ENCODE results near the gene TXNRD2.

TXNRD2 gene

GRCh38 chr22:19966908-19967750 lies 25.5 kb upstream of the TXNRD2 start:
- DNase-seq: no peak
- no peak for TF ChIP-seq GATA1 (IDR thresholded peaks at IDR 0.05; ENCODE audit: low read depth, low read length)
- no peak for TF ChIP-seq POLR2A (IDR thresholded peaks at IDR 0.05; ENCODE audit: low read length)

DNA sequence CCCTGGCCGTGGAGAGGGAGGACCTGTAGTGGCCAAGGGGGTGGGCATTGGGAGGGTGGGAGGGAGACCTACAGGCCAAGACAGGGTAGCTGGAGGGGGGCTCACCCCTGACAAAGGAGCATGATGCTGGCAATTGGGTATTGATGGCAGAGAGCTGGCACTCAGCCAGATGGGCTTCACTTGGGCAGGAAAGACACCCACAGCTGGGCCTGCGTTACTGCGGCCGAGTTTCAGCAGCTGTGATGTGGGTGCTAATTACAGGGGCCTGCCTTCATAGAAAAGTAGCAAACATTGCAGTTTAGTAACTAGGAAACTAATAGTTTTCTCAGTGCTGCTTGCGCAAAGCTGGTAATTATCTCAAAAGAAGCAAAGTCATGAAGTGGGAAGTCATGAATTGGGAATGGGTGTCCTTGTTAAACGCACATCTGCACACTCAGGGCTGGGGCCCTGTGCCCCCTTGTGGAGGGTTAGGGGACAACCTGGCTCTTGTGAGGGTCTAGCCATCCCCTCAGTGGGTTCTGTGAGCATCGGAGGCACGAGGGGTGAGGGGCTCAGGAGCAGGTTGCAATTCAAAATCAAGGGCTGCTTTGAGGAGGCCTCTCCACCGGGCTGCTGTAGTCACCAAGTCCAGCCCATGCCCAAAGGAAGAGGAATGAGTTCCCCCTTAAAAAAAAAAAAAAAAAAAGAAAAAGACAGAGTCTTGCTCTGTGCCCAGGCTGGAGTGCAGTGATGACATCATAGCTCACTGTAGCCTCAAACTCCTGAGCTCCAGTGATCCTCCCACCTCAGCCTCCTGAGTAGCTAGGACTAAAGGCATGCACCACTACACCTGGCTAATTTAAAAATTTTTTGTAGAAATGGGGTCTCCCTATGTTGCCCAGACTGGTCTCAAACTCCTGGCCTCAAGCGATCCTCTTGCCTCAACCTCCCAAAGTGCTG lies 24.4 kb upstream of the TXNRD2 start:
- TF ChIP-seq POLR2A (IDR thresholded peaks at IDR 0.05; ENCODE audit: low read length): no peak
- no peak for TF ChIP-seq GATA1 (IDR thresholded peaks at IDR 0.05; ENCODE audit: low read depth, low read length)
- peak; percentile 25 to 43 for DNase-seq

GRCh38 chr22:19964701-19965386 lies 23.2 kb upstream of the TXNRD2 start:
- no peak for DNase-seq
- TF ChIP-seq GATA1 (IDR thresholded peaks at IDR 0.05; ENCODE audit: low read depth, low read length): no peak
- TF ChIP-seq POLR2A (IDR thresholded peaks at IDR 0.05; ENCODE audit: low read length): no peak

GRCh38 chr22:19963863-19964642 lies 22.4 kb upstream of the TXNRD2 start:
- DNase-seq: no peak
- TF ChIP-seq GATA1 (IDR thresholded peaks at IDR 0.05; ENCODE audit: low read depth, low read length) (no peak), POLR2A (IDR thresholded peaks at IDR 0.05; ENCODE audit: low read length) (no peak)

DNA sequence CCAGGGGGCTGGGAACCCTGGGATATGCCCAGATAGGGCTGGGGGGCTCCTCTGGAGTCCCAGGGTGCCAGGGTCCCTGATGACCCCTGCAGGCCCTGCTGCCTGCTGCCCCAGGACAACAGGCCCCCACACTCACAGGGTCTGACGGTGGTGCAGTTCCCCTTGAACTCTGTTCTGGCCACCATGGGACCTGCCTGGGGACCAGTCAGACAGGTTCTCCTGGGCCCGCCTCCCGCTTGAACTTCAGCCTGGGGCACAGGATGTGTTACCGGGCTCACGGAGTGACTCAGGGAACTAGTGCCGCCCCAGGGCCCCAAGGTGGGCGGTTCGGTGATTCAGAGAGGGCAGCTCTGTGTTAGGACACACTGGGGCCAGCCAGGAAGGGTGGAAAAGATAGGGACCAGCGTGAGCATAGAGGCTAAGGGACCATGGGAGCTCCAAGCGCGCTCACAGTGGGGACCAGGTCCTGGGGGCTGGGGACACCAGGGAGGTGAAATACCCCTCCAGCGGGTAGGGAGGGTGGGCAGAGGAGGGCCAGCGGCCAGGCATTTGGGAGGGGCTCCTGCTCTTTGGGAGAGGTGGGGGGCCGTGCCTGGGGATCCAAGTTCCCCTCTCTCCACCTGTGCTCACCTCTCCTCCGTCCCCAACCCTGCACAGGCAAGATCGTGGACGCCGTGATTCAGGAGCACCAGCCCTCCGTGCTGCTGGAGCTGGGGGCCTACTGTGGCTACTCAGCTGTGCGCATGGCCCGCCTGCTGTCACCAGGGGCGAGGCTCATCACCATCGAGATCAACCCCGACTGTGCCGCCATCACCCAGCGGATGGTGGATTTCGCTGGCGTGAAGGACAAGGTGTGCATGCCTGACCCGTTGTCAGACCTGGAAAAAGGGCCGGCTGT lies 21.5 kb upstream of the TXNRD2 start:
- TF ChIP-seq GATA1 (IDR thresholded peaks at IDR 0.05; ENCODE audit: low read depth, low read length) (no peak), POLR2A (IDR thresholded peaks at IDR 0.05; ENCODE audit: low read length) (no peak)
- peak in 1 of 2 experiments; percentile 20 for DNase-seq

DNA sequence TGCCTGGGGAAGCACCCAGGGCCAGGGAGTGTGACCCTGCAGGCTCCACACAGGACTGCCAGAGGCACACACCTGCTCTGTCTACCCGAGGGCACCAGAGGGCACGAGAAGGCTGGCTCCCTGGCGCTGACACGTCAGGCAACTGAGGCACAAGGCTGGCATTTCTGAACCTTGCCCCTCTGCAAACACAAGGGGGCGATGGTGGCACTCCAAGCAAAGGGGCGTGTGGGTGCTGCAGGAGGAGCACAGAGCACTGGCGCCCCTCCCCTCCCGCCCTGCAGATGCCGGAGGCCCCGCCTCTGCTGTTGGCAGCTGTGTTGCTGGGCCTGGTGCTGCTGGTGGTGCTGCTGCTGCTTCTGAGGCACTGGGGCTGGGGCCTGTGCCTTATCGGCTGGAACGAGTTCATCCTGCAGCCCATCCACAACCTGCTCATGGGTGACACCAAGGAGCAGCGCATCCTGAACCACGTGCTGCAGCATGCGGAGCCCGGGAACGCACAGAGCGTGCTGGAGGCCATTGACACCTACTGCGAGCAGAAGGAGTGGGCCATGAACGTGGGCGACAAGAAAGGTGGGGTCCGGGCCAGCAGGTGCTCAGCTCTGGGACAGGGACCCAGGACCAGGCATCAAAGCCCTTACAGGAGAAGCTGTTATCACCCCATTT lies 20.8 kb upstream of the TXNRD2 start:
- DNase-seq: peak; percentile 89 to 91

GRCh38 chr22:19961868-19962245 lies 20.2 kb upstream of the TXNRD2 start:
- no peak for TF ChIP-seq POLR2A (IDR thresholded peaks at IDR 0.05; ENCODE audit: low read length)
- TF ChIP-seq GATA1 (IDR thresholded peaks at IDR 0.05; ENCODE audit: low read depth, low read length): no peak
- DNase-seq: no peak

More for the DNA sequence above, 20.8 kb upstream of the TXNRD2 start:
- TF ChIP-seq GATA1 (IDR thresholded peaks at IDR 0.05; ENCODE audit: low read depth, low read length): no peak
- TF ChIP-seq POLR2A (IDR thresholded peaks at IDR 0.05; ENCODE audit: low read length): no peak

GRCh38 chr22:19961201-19961580 lies 19.6 kb upstream of the TXNRD2 start:
- DNase-seq: no peak
- TF ChIP-seq POLR2A (IDR thresholded peaks at IDR 0.05; ENCODE audit: low read length) (no peak), GATA1 (IDR thresholded peaks at IDR 0.05; ENCODE audit: low read depth, low read length) (no peak)

- no peak for DNase-seq
- TF ChIP-seq GATA1 (IDR thresholded peaks at IDR 0.05; ENCODE audit: low read depth, low read length) (no peak), POLR2A (IDR thresholded peaks at IDR 0.05; ENCODE audit: low read length) (no peak)
Measured at GRCh38 chr22:19960491-19961200, 19.0 kb upstream of the TXNRD2 start.

GRCh38 chr22:19959587-19960490 lies 18.2 kb upstream of the TXNRD2 start:
- TF ChIP-seq POLR2A (IDR thresholded peaks at IDR 0.05; ENCODE audit: low read length): no peak
- no peak for TF ChIP-seq GATA1 (IDR thresholded peaks at IDR 0.05; ENCODE audit: low read depth, low read length)
- no peak for DNase-seq

Measured in erythroblast (primary cell).